Type B pancreatic cell (in vitro differentiated cells): ENCODE data around the gene IRF3. TPM values are rescaled to one million over a fixed set of nuclear protein-coding genes. Genes with fewer than 3 reads are reported as not detected.
"Not testable (repeated sequence)": the region's sequence is repeated elsewhere in the genome, so short reads cannot be mapped to it uniquely, and the experiment has no call there.

ENCODE experiments used
- DNase-seq: peaks from one replicate; pipeline ENCODE4 v3.0.0; 2021; ENCODE audit warnings: mixed read lengths; ENCODE audit not compliant: unreplicated experiment; ENCODE audit errors: extremely low spot score
- H3K27ac Mint-ChIP-seq: 2 replicates; pipeline ENCODE4 v1.8.0; 2021; ENCODE audit warnings: mild to moderate bottlenecking, mixed read lengths
- H3K27me3 Mint-ChIP-seq: 2 replicates; pipeline ENCODE4 v1.8.0; 2021; ENCODE audit warnings: mixed read lengths
- H3K36me3 Mint-ChIP-seq: 2 replicates; pipeline ENCODE4 v1.8.0; 2021; ENCODE audit warnings: mixed read lengths
- H3K4me1 Mint-ChIP-seq: one replicate; pipeline ENCODE4 v1.8.0; 2021; ENCODE audit warnings: mixed read lengths; ENCODE audit not compliant: unreplicated experiment
- H3K4me3 Mint-ChIP-seq: 2 replicates; pipeline ENCODE4 v1.8.0; 2021; ENCODE audit warnings: mild to moderate bottlenecking, mixed read lengths
- H3K9me3 Mint-ChIP-seq: 2 replicates; pipeline ENCODE4 v1.8.0; 2021; ENCODE audit warnings: mixed read lengths
- total RNA-seq: library from RNA; stranded (reverse); gene quantifications from 2 replicates; pipeline ENCODE4 v1.2.1, GENCODE V29; 2021; ENCODE audit warnings: low replicate concordance
- TF ChIP-seq, protein P1 (sequence below): fragments of 200-600 bp; sonication (generic); conservative IDR thresholded peaks from 2 replicates; pipeline ENCODE4 v1.5.0; 2021; ENCODE audit warnings: antibody characterized with exemption, mild to moderate bottlenecking

The IRF3 gene
- total RNA-seq, 1 donor from 2014 or later = 81.4 TPM

DNA sequence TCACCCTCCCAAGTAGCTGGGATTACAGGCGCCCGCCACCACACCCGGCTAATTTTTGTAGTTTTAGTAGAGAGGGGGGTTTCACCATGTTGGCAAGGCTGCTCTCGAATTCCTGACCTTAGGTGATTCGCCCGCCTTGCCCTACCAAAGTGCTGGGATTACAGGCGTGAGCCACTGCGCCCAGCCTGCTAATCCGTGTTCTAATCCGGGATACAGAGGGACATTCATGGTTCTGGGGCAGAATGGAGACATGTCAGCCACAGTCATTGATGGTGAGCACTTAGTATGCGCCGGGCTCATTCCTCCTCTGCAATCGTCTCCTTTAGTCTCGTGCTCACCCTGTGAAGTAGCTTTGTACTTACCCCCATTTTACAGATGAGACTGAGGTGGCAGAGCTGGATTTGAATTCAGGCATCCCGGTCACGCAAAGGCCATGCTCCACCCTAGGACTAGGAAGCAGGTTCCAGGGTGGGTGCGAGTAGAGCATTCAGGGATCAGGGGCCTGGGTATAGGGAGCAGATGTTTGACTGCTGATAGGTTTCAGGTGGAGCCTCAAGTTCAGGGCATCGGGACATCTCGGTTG, 34.0 kb downstream of the IRF3 start:
- no peak overlapping the region for H3K4me3 Mint-ChIP-seq
- H3K9me3 Mint-ChIP-seq = no peaks in the 10 kb centered on the region
- no peak for DNase-seq
- TF ChIP-seq, protein P1, sequence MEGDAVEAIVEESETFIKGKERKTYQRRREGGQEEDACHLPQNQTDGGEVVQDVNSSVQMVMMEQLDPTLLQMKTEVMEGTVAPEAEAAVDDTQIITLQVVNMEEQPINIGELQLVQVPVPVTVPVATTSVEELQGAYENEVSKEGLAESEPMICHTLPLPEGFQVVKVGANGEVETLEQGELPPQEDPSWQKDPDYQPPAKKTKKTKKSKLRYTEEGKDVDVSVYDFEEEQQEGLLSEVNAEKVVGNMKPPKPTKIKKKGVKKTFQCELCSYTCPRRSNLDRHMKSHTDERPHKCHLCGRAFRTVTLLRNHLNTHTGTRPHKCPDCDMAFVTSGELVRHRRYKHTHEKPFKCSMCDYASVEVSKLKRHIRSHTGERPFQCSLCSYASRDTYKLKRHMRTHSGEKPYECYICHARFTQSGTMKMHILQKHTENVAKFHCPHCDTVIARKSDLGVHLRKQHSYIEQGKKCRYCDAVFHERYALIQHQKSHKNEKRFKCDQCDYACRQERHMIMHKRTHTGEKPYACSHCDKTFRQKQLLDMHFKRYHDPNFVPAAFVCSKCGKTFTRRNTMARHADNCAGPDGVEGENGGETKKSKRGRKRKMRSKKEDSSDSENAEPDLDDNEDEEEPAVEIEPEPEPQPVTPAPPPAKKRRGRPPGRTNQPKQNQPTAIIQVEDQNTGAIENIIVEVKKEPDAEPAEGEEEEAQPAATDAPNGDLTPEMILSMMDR = no peak
- H3K36me3 Mint-ChIP-seq = no peaks in the 10 kb centered on the region
- H3K27ac Mint-ChIP-seq = no peak overlapping the region
- no peaks in the 10 kb centered on the region for H3K27me3 Mint-ChIP-seq
- peaks cover 16% of the 10 kb centered on the region for H3K4me1 Mint-ChIP-seq

DNA sequence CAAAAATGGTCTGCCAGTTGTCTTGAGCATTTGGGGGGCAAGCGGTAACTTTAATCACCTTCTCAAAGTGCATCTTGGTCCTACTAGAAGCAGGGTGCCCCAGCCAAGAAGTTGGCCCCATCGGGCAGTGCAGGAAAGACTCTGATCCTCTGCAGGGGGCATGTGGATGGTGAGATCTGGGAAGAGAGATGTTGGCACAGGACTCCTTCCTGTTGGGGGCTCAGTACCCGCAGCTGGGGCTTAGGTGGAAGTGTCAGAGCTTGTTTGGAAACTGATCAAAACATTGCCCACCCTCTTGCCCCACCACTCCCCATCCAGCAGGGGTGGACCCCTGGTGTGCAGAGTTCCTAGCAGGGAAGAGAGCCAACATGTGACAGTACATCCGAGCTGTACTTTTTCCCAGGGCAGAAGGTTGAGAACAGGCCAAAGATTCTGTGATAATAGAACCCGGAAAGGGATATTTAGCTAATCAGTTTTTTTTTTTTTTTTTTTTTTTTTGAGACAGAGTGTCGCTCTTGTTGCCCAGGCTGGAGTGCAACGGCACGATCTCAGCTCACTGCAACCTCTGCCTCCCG, 34.6 kb downstream of the IRF3 start:
- no peak for DNase-seq
- no peaks in the 10 kb centered on the region for H3K9me3 Mint-ChIP-seq
- no peaks in the 10 kb centered on the region for H3K27me3 Mint-ChIP-seq
- H3K4me1 Mint-ChIP-seq = peaks cover 11% of the 10 kb centered on the region
- TF ChIP-seq, protein P1 = no peak
- H3K36me3 Mint-ChIP-seq = no peaks in the 10 kb centered on the region
- H3K4me3 Mint-ChIP-seq = peak overlapping the region; percentile 31
- H3K27ac Mint-ChIP-seq = no peak overlapping the region

DNA sequence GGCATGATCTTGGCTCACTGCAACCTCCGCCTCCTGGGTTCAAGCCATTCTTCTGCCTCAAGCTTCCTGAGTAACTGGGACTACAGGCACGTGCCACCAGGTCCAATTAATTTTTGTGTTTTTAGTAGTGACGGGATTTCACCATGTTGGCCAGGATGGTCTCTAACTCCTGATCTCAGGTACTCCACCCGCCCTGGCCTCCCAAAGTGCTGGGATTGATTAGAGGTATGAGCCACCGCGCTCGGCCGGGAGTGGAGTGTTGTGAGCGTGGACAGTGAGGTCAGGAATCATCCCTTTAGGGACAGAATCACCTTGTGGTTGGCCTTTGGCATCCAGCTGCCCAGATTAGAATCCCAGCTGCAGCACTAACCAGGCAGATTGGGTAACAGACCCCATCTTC, 36.0 kb downstream of the IRF3 start:
- TF ChIP-seq, protein P1 = no peak
- no peak for DNase-seq
- no peaks in the 10 kb centered on the region for H3K36me3 Mint-ChIP-seq
- H3K9me3 Mint-ChIP-seq = no peaks in the 10 kb centered on the region
- H3K27me3 Mint-ChIP-seq = no peaks in the 10 kb centered on the region
- H3K4me3 Mint-ChIP-seq = no peak overlapping the region
- peaks cover 6% of the 10 kb centered on the region for H3K4me1 Mint-ChIP-seq
- H3K27ac Mint-ChIP-seq = no peak overlapping the region

DNA sequence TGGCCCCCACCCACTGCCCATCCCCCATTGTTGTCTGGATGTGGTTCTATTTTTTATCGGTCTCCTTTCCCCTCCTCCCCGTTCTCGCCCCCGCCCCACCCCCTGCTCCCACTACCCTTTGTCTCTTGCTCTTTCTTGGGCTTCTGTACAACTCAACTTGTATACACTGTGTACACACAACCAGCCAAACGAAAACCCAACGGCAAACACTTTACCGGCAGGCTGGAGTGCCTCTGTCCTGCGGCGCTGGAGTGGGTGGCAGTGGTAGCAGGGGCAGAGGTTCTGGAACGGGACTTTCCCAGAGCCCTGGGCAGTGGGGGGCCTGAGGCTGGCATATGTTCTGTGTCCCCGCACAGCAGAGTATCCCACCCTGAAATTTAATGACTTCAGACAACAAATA, 39.4 kb downstream of the IRF3 start:
- Mint-ChIP-seq H3K4me3 (no peak overlapping the region), H3K27ac (no peak overlapping the region), H3K4me1 (peaks cover 6% of the 10 kb centered on the region), H3K36me3 (peaks cover 13% of the 10 kb centered on the region), H3K9me3 (no peaks in the 10 kb centered on the region), H3K27me3 (no peaks in the 10 kb centered on the region)
- no peak for DNase-seq
- TF ChIP-seq, protein P1 = no peak

DNA sequence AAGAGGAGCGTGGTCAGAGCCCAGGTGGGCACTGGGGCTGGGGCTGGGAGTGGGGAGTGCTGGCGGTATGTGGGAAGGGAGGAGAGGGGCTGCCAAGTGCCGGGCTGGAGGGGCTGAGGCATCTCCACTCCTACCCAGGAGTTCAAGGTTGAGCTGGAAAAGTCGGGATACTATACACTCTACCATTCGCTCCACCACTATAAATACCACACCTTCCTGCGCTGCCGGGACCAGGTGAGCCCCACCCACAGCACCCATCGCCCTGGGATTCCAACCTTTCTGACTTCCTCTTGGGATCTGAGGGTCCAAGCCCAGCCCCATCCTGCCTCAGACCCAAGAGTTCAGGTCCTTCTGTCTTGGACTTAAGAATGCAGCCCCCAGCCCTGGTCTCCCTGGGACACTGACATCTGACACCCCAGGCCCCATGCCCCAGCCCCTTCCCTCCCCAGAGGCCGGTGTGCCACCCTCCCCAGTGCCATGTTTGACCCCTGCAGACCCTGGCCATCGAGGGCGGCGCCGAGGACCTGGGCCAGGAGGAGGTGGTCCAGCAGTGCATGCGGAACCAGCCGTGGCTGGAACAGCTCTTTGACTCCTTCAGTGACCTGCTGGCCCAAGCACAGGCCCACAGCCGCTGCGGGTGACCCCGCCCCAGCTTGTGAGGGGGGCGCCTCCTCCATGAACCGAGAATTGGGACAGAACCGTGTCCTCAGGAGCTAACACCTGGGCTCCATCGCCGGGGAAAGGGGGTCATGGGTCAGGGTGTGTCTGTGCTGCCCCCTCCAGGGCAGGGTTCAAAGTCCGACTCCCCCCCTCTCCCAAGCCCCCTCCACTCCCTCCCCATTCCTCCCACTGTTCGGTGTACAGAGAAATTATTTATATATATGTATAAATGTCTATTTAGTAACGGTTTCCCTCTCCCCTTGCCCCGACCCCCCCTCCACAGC, 40.4 kb downstream of the IRF3 start:
- TF ChIP-seq, protein P1 = no peak
- Mint-ChIP-seq H3K9me3 (no peaks in the 10 kb centered on the region), H3K4me3 (no peak overlapping the region), H3K27ac (no peak overlapping the region), H3K36me3 (peaks cover 13% of the 10 kb centered on the region), H3K27me3 (no peaks in the 10 kb centered on the region), H3K4me1 (no peaks in the 10 kb centered on the region)
- DNase-seq = no peak

DNA sequence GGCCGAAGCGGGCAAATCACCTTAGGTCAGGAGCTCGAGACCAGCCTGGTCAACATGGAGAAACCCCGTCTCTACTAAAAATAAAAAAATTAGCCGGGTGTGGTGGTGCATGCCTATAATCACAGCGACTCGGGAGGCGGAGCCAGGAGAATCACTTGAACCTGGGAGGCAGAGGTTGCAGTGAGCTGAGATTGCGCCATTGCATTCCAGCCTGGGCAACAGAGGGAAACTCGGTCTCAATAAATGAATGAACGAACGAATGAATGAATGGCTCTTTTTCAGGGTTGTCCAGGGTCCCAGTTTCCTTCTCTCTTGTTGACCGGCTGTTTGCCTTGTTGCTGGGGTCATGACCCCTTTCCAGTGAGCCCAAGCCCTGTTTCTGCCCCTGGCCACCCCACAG, 47.8 kb downstream of the IRF3 start:
- H3K9me3 Mint-ChIP-seq, DNase-seq, H3K27ac Mint-ChIP-seq, H3K4me3 Mint-ChIP-seq, H3K27me3 Mint-ChIP-seq, H3K4me1 Mint-ChIP-seq: not testable (repeated sequence)
- H3K36me3 Mint-ChIP-seq = peaks cover 18% of the 10 kb centered on the region
